ENCODE results near the gene QARS1.

Gene QARS1

DNA sequence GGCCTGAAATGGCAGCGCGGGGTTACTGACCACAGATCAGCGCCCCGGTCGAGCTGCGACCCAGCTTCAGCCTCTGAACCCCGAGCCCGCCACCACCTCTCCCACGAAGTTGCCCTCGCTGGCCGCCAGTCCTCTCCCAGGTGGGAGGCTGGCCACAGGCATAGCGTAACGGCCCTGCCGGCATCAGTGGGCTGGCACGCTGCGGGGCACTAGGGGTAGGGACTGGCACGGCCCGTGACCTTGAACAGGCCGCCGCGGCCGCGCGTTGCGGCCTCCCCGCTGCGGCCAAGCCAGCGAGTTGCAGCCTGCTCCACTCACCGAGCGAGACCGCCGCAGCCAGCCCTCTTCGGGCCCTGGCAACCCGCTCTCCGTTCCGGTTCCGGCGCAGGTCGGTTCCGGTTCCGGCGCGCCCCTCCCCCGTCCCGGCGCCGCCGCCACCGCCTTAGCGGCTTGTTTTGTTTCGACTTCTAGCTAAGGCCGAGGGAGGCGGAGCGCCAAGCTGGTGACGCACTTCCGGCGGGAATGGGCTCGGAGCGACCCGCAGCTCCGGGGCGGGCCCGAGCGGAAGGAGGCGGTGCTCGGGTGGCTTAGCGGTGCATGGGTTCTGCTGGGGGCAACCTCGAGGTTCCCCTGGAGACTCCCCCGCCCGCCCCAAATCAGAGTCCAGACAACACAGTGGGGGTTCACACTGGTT lies 16.0 kb upstream of the QARS1 start, which contains the start of gene USP19:
Gene USP19, minus strand, starts transcription at position 386 of the 694 bp plus-strand sequence. CDS start 1,678 bp downstream, outside the sequence.
- DNase-seq (ENCODE audit: low spot score), result peak; percentile 93

DNA sequence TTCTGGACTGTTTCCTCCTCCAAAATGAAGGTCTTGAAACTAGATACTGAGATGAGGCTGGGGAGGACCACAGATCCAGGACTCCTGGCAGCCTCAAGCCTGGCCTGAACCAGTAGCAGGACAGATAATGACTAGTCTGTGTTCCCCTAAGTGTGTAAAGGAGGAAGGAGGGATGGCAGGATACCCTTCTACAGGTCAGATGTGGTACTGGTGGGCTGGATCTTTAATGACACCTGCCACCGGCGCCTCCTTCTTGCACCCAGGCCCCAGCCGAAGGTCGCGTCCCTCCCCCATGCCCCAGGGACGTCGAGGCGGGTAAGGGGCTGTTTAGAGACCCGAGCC lies 15.5 kb upstream of the QARS1 start:
- DNase-seq (ENCODE audit: low spot score), result no peak

DNA sequence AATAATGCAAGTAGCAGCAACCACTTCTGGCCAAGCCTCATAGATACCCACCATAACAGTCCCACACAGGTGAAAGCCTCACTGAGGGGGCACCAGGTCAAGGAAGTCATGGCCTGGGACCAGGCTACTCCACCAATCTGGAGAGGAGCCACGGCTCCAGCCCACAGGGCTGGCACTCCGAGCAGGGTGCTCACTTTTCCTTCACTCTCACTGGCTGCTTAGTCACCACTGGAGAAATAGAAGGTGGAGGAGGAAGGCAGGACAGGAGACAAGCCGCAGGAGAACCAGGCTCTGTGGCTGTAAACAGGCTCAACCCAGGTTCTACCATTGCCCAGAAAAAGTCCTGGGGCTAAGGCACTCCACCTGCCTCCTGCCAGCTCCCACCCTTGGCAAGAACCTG lies 14.9 kb upstream of the QARS1 start:
- no peak for DNase-seq (ENCODE audit: low spot score)

DNA sequence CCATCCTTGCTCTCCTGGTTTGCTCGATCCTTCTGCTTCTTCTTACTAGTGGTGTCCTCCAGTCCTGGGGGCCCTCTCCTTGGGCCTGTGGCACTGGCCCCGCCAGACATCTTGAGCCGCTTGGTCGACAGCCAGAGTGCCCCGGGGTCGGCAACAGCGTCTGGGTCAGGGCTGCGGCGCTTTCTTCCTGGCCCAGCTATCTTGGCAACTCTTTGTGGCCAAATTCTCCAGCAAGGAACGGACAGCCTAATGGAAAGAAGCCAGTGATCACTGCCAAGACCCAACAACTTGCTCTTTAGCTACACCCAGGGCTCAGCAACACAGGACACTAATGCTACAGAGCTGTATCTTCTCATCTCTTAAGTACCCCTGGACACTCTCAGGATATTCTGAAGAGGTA lies 14.5 kb upstream of the QARS1 start:
- no peak for DNase-seq (ENCODE audit: low spot score)

DNA sequence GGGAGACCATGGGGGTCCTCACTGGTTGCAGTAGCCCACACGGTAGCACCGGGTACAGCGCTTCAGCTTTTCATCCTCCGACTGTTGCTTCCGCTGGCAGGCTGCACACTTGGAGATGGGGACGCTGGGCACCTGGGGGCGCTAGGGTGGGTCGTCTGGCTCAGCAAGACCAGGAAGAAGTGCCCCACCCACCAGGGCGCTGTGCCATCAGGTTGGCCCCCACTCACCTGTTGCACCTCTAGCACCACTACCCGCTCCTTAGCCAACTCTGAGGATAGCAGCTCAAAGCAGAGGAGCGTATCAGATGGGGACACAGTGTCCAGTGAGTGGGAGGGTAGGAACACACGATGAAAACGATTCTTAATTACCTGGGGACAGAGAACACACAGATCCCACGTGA lies 7.7 kb upstream of the QARS1 start:
- DNase-seq (ENCODE audit: low spot score), result no peak

DNA sequence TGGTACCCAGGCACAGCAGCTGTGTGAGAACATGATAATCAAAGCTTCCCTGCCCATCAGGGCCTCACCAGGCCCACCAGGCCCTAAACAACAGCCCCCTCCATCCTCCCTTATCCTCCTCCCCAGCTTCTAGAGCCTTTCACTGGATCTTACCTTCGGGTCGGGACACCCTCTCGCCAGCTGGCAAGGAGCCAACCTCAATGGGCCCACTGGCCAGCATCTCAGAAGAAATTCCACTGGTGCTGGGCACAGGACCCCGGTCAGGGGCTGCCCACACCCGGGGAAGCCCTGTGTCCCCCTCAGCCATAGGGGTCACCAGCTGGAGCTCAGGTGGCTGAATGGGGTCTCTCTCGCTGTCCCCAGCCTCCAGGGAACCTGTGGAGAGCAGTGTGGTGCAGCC lies 6.8 kb upstream of the QARS1 start:
- no peak for DNase-seq (ENCODE audit: low spot score)

DNA sequence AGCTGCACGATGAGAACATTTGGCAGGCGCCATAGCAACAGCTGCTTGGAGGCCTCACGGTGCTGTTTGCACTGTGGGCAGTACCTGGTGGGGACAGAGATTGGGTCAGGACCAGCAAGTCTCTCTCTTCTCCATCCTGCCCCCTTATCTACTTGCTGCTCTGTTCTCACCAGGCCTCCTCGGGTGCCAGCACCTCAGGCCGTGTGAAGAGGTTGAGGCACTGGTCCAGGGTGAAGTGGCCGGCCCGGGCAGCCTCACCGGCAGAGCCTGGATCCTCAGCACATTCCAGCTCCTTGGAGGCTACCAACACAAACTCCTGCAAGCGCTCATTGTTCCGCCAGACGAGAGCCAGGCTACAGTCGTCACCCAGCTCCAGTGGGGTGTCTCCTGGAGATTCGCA lies 6.2 kb upstream of the QARS1 start:
- no peak for DNase-seq (ENCODE audit: low spot score)

DNA sequence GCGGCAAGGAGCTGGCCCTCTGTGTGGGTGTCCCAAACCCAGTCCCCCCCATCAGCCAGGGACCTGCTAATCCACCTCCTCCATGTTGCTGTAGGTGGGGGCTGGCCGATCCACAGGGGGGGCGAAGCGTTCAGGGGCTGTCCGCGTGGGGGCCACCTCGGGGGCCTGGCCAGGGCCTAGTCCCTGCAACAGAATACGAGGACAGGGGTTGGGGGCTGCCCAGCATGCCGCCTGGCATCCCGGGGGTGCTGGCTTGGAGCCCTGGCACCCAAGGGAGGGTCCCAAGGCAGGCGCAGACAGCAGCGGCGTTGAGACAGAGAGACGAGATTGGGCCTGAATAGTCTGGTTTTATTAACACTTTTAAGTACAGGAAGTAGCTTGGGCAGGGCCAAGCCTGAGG lies 3.8 kb upstream of the QARS1 start:
- no peak for DNase-seq (ENCODE audit: low spot score)

DNA sequence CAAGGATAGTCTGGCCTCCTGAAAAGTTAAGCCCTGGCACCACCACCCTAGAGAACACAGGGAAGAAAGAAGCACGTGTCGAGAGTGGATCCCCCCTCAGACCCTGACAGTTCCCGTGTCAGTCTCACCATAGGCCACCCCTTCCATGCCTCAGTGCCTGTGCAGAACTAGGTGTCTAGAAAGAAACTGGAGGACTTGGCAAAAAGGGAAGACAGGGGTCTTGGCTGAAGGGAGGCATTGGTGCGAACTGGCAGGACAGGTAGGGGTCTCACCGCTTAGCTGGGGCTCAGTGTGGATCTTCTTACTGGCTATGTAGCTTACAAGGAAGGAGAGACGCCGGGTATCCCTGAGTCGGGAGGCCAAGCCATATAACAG lies 518 bp downstream of the QARS1 start:
- DNase-seq (ENCODE audit: low spot score), result no peak

DNA sequence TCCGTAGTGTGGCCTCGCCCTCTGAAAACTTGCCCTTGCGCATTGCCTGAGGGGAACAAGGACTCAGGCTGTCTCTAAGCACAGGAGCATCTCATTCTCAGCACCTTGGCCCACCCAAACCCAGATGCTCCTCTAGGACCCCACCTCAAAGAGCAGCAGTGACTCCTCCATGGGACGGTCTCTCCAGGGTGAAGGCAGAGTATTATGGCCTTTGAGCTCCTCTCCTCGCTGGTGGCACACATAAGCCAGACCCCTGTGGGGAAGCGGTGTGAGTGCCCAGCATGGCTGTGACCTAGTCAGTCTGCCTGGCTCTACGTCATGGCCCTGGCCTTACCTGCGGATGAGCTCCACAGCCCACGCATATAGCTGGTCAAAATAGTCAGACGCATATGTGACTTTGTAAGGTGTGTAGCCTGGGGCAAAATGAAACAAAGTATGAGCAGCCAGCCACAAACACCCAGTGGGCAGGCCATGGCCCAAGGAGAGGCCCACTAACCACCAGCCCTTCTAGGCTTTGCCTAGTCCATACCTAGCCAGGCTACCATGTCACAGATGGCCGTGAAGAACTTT lies 4.4 kb downstream of the QARS1 start:
- no peak for DNase-seq (ENCODE audit: low spot score)

DNA sequence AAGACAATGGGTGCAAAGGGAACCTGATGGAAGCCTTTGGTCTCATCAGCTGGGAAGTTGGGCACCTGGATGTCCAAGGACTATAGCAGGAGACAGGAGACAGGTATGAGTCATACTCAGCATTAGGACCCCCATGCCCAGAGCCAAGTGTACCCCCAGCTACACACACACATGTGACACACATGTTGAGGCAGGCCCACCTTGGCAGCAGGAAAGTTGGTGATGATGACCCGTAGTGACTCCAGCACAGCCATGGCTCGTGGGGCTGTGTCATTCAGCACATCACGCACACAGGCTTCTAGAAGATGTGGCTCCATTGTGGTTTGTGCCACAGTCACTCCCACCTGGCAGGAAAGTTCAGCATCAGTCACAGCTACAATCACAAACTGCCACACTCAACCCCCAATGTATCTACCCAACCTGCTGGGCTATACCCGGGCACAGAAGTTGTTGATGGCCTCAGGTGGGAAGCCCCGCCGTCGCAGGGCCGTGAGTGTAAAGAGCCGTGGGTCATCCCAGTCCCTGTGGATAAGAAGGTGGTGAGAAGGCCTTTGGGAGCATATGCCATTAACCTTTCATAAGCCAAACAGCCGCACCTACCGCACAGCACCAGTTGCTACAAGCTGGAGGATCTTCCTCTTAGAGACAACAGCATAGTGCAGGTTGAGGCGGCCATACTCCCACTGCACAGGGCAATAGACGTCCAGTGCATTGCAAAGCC lies 5.5 kb downstream of the QARS1 start:
- DNase-seq (ENCODE audit: low spot score), result no peak

DNA sequence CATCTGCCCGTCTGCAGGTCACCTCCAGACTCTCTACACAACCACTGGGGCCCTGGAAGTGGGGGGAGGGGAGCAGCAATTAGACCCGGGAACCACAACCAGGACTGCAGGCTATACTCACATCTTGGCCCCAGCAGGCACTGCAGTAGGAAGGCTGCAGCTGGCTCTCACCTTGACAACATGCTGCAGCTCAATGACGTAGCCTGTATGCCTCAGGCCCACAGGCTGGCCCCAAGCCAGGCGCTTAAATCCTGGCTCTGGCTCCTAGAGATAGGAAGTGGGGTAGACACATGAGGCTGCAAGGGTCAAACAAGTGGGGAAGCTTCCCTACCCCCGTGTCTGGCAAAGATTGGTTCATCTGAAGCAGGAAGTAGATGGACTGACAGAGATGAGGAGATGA lies 6.1 kb downstream of the QARS1 start:
- DNase-seq (ENCODE audit: low spot score), result no peak

DNA sequence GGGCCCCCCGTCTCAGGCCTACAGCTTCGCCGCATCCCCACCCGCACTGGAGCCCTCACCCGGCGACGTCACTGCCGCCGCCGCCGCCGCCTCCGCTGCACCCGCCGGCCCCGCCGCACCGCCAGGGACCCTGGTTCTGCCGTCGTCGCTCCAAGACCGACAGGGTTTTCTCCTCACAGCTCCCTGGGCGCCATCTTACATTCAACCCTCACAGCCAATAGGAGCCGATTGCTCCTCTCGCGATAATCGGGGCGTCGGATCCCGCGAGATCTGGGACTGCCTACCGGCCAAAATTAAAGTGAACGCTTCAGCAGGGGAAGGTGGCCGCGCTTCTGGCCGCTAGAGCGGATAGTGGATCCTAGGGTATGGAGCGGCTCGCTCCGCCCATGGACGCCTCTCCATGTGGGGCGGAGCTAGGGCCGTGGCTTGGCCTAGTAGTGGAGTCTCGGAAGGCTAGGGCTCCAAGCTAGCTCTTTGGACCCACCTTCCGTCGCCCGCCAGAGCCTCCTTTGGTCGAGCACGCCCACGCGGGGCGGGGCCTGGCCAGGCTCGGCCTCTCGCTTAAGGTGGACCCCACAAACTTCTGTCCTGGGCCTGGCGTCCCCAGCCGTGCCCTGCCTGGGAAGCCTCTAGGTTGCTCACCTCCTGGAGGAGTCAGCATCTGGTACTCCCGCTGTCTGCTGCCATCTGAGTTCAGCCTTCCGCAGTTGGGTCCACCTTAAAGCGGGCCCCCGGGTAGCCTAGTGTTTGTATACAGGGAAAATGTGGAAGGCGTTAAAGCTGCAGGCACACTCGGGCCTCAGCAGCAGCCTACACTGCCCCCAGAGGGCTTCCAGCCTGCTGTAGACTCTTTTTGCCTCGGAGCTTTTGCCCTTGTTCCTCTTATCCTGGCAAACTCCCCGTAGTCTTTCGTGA lies 10.4 kb downstream of the QARS1 start, which contains the start of gene QRICH1:
Gene QRICH1, minus strand, starts transcription at position 219 of the 915 bp plus-strand sequence. CDS start 17,054 bp downstream, outside the sequence.
- DNase-seq (ENCODE audit: low spot score), result peak; percentile 96

DNA sequence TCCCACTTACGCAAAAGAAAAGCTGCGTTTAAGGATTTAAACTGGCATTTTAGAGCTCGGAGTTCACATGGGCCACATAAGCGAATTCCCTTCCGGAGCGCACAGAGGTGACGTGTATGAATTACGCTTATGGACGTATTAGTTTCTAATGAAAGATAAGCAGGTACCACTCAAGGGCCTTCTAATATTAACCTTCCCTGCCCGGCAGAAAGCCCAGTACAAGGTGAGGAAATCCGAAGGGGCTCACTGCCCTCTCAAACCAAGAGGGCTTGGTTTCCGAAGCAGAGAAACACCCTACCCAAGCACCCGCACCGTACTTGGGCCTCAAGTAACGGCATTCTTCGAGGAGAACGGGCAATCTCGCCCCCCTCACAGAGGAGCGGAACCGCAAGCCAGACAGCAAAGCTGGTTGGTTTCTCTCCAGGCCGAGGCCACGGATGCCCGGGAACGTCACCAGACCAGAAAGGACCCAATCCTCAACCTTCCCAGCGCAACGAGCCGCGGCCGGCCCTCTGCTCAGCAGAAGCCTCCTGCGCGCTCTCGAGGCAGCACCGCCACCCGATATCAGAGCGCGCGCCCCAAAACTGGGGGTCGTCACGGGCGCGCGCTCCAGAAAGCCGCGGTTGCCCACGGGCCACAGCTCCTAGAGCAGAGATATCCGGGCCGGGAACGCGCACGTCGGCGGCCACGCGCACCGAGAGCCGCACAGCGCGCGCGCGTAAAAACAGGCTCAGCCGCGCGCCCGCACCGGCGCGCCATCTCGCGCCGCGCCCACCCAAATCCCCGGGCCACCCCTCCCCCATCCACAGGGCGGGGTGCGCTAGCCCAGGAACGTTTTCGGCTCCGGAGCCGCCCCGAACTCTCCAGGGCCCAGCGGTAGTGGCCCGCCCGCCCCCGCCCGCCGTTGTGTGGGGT lies 11.4 kb downstream of the QARS1 start:
- peak; percentile 71 for DNase-seq (ENCODE audit: low spot score)

DNA sequence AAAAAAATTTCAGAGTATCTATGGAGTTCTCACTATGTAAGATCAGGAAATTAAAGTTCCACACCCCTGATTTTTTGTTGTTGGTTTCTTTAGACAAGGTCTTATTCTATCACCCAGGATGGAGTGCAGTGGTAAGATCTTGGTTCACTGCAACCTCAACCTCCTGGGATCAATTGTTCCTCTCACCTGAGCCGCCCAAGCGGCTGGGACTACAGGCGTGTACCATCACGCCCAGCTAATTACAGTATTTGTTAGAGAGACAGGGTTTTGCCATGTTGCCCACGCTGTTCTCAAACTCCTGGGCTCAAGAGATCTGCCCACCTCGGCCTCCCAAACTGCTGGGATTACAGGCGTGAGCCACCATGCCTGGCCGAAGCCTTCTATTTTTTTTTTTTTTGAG lies 23.1 kb downstream of the QARS1 start:
- no peak for DNase-seq (ENCODE audit: low spot score)

DNA sequence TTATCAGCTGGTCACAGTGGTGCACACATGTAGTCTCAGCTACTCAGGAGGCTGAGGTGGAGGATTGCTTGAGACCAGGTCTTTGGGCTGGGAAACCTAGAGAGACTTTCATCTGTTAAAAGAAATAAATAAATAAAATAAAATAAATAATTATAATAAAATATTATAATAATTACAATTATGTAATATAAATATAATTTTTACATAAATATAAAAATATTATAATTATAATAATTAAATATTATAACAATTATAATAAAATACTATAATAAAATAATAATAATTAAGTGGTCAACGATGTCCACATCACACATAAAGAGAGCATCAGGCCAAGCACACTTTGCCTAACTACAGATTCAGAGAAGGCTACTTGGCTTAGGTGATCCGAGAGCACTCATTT lies 25.3 kb downstream of the QARS1 start:
- DNase-seq (ENCODE audit: low spot score), result no peak

DNA sequence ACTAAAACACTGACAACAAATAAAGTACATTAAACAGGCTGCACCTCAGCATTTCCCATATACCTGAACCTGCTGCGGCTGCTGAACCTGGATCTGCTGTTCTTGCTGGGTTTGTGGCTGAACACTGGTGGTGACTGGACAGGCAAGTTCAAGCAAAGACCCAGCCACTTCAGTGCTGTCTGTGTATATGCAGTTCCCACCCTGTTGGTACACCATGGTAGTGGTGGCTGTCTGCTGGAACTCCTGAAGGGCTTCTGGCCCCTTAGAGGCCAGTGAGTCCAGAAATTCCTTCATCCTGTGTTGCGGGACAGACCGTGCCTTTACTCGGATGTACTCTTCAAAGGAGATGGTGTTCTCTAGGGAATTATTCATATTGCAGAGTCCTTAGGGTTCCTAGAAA lies 27.9 kb downstream of the QARS1 start:
- DNase-seq (ENCODE audit: low spot score), result no peak

DNA sequence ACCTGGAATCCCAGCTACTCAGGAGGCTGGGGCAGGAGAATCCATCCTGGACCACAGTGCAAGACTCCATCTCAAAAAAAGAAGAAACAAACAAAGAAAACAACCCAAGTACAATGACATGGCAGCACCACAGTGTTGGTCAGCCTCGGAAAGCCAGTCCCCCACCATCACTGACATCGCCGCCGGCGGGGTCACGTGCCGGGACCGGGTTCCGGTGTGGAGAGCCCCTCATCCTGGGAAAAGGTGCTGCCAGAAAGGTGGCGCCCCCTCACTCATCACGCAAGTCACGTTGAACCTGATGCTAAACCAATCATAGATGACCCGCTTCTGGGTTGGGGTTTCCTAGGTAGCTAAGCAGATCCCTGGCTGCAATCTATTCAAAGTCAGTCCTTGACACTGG lies 28.4 kb downstream of the QARS1 start:
- DNase-seq (ENCODE audit: low spot score), result no peak

DNA sequence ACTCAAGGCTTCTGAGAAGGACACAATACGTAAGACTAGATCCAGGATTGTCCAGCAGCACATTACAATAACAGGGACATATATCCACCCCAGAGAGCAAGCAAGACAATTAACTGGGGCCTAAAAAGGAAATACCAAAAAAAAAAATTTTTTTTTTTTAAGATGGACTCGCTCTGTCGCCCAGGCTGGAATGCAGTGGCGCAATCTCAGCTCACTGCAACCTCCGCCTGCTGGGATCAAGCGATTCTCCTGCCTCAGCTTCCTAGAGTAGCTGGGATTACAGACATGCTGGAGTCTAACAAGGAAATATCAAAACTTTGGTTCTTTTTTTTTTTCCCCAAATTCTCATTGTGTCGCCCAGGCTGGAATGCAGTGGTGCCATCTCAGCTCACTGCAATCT lies 46.5 kb downstream of the QARS1 start:
- DNase-seq (ENCODE audit: low spot score), result no peak

DNA sequence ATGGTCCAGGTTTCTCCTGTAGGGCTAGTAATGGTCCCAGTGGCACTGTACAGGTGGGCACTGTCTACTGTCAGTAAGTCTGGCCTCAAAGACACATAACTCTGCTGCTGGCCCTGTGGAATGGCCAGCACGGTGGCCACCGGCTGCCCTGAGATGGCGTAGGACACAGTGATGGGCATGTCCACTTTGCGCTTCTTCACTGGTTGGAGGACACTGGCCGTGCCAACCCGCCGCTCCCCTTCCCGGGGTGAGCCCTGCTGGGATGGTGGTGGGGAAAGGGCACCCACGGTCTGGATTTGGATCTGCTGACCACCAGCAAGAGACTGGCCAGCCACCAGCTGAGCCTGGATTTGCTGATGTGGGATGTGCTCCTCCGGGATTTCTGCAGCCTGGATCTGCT lies 47.3 kb downstream of the QARS1 start:
- DNase-seq (ENCODE audit: low spot score), result no peak

DNA sequence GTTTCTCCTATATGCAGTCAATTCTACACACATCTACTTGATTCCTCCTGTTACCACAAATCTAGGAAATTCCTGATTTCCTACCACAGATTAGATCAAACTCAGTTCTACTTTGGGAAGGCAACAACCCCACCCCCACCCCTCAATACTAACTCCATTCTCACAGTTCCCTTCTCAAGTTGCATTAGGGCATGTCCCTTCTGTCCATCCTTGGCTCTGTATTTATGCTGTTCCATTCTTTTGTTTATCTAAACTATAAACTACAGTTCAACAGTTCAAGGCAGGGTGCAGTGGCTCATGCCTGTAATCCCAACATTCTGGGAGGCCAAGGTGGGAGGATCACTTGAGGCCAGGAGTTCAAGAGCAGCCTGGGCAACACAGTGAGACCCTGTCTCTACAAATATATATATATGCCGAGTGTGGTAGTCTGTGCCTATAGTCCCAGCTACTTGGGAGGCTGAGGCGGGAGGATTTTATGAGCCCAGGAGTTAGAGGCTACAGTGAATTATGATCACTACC lies 50.2 kb downstream of the QARS1 start:
- no peak for DNase-seq (ENCODE audit: low spot score)

Data from CD4-positive, alpha-beta T cell treated with Interleukin-6 at 100 ng/mL for 8 hours (primary cell).